Measurements from ENCODE around the gene OTULIN.
A peak's percentile ranks its signal among the peaks of the same experiment; 100 is the strongest.

The OTULIN gene

GRCh38 chr5:14678773-14679334 lies 14.3 kb downstream of the OTULIN start:
- Histone ChIP-seq H3K4me3 (no peak overlapping the region), H3K36me3 (peaks cover 26 to 34% (median 30%) of the 10 kb centered on the region in 3 donors), H3K27me3 (no peaks in the 10 kb centered on the region), H3K9me3 (no peaks in the 10 kb centered on the region), H3K4me1 (peaks cover 0 to 50% (median 12%) of the 10 kb centered on the region in 4 donors), H3K27ac (peak overlapping the region; percentile 70 to 73)
- DNase-seq: peak in 1 of 2 donors; percentile 70
- intact Hi-C loops (cut with DNase I; ENCODE audit: low total_unique reads): no loop called here
- TF ChIP-seq CTCF (IDR thresholded peaks at IDR 0.05): no peak

GRCh38 chr5:14679595-14679994 lies 15.1 kb downstream of the OTULIN start:
- intact Hi-C loops (cut with DNase I; ENCODE audit: low total_unique reads): no loop called here
- Histone ChIP-seq H3K27ac (peak overlapping the region; percentile 70 to 73), H3K36me3 (peaks cover 26 to 34% (median 34%) of the 10 kb centered on the region in 3 donors), H3K4me1 (peaks cover 0 to 49% (median 14%) of the 10 kb centered on the region in 4 donors), H3K27me3 (no peaks in the 10 kb centered on the region), H3K4me3 (no peak overlapping the region), H3K9me3 (no peaks in the 10 kb centered on the region)
- no peak for DNase-seq
- TF ChIP-seq CTCF (IDR thresholded peaks at IDR 0.05): no peak

- H3K36me3 ChIP-seq: peaks cover 26 to 37% (median 36%) of the 10 kb centered on the region in 3 donors
- DNase-seq: no peak
These were observed 16.8 kb downstream of the OTULIN start for GRCh38 chr5:14681236-14681752.

GRCh38 chr5:14683906-14684455 lies 19.5 kb downstream of the OTULIN start:
- peak overlapping the region in 1 of 2 donors; percentile 5 for H3K27ac ChIP-seq
- H3K36me3 ChIP-seq: peaks cover 33 to 55% (median 53%) of the 10 kb centered on the region in 3 donors
- DNase-seq: no peak

More at GRCh38 chr5:14681236-14681752, 16.8 kb downstream of the OTULIN start:
- Histone ChIP-seq H3K27me3 (no peaks in the 10 kb centered on the region), H3K4me1 (peaks cover 0 to 43% (median 10%) of the 10 kb centered on the region in 4 donors), H3K9me3 (no peaks in the 10 kb centered on the region), H3K27ac (peak overlapping the region in 1 of 2 donors; percentile 73), H3K4me3 (no peak overlapping the region)
- intact Hi-C loops (cut with DNase I; ENCODE audit: low total_unique reads): no loop called here
- TF ChIP-seq CTCF (IDR thresholded peaks at IDR 0.05): no peak

GRCh38 chr5:14684757-14685156 lies 20.2 kb downstream of the OTULIN start:
- intact Hi-C loops (cut with DNase I; ENCODE audit: low total_unique reads): loop anchor here (5.0 kb wide), 1 partner anchor 318 kb away; no protein-coding TSS in a partner anchor
- peaks cover 0 to 29% (median 10%) of the 10 kb centered on the region in 4 donors for H3K4me1 ChIP-seq
- H3K27ac ChIP-seq: no peak overlapping the region
- no peak overlapping the region for H3K4me3 ChIP-seq
- H3K36me3 ChIP-seq: peaks cover 37 to 61% (median 60%) of the 10 kb centered on the region in 3 donors
- TF ChIP-seq CTCF (IDR thresholded peaks at IDR 0.05): no peak
- no peaks in the 10 kb centered on the region for H3K27me3 ChIP-seq
- no peaks in the 10 kb centered on the region for H3K9me3 ChIP-seq
- DNase-seq: no peak

More at GRCh38 chr5:14683906-14684455, 19.5 kb downstream of the OTULIN start:
- Histone ChIP-seq H3K9me3 (no peaks in the 10 kb centered on the region), H3K4me3 (no peak overlapping the region), H3K27me3 (no peaks in the 10 kb centered on the region), H3K4me1 (peaks cover 0 to 36% (median 14%) of the 10 kb centered on the region in 4 donors)
- no peak for TF ChIP-seq CTCF (IDR thresholded peaks at IDR 0.05)
- intact Hi-C loops (cut with DNase I; ENCODE audit: low total_unique reads): no loop called here

All from tibial artery (tissue), 4 donors.